HG02759 (cell line): ENCODE results near the gene SMARCD2.
"Not testable (repeated sequence)": the region's sequence is repeated elsewhere in the genome, so short reads cannot be mapped to it uniquely, and the experiment has no call there.

Experiments
- ATAC-seq: cut with Tn5 transposase; IDR thresholded peaks from one replicate; pipeline ENCODE4 v1.9.1; 2021; ENCODE audit warnings: mild to moderate bottlenecking, moderate library complexity; ENCODE audit not compliant: unreplicated experiment

SMARCD2 gene

GRCh38 chr17:63816123-63816522 is 26.4 kb downstream of the SMARCD2 start:
- no peak for ATAC-seq

- ATAC-seq, result no peak
These were observed 32.5 kb downstream of the SMARCD2 start for GRCh38 chr17:63809970-63810369.

- no peak for ATAC-seq
These were observed 36.9 kb downstream of the SMARCD2 start for GRCh38 chr17:63805591-63805990.

GRCh38 chr17:63804328-63804727 is 38.2 kb downstream of the SMARCD2 start:
- ATAC-seq, result no peak

- ATAC-seq, result no peak
These were observed 41.7 kb downstream of the SMARCD2 start for GRCh38 chr17:63800783-63801182.

- no peak for ATAC-seq
These were observed 43.8 kb downstream of the SMARCD2 start for GRCh38 chr17:63798572-63799106.

GRCh38 chr17:63796375-63796774 is 46.1 kb downstream of the SMARCD2 start:
- ATAC-seq, result not testable (repeated sequence)

GRCh38 chr17:63792055-63792729 is 50.3 kb downstream of the SMARCD2 start:
- no peak for ATAC-seq

- ATAC-seq, result no peak
These were observed 52.4 kb downstream of the SMARCD2 start for GRCh38 chr17:63790057-63790456.

- no peak for ATAC-seq
These were observed 55.3 kb downstream of the SMARCD2 start for GRCh38 chr17:63786971-63787711.

- no peak for ATAC-seq
These were observed 56.4 kb downstream of the SMARCD2 start for GRCh38 chr17:63786117-63786516.

GRCh38 chr17:63785556-63785955 is 56.9 kb downstream of the SMARCD2 start:
- ATAC-seq, result no peak

- ATAC-seq, result no peak
These were observed 59.0 kb downstream of the SMARCD2 start for GRCh38 chr17:63783522-63783921.
